BLaER1 (cell line): ENCODE measurements around the gene TRAF2.

Experiments
- H3K27ac ChIP-seq: shearing (Covaris generic); formaldehyde crosslinking; 2 replicates; pipeline ENCODE4 v1.8.1; 2022
- H3K27me3 ChIP-seq: shearing (Covaris generic); formaldehyde crosslinking; 2 replicates; pipeline ENCODE4 v1.8.1; 2022
- H3K36me3 ChIP-seq: shearing (Covaris generic); formaldehyde crosslinking; 2 replicates; pipeline ENCODE4 v1.8.1; 2022
- H3K4me1 ChIP-seq: shearing (Covaris generic); formaldehyde crosslinking; 2 replicates; pipeline ENCODE4 v1.8.1; 2022
- H3K4me2 ChIP-seq: shearing (Covaris generic); formaldehyde crosslinking; 2 replicates; pipeline ENCODE4 v1.8.1; 2022
- H3K4me3 ChIP-seq: shearing (Covaris generic); formaldehyde crosslinking; 2 replicates; pipeline ENCODE4 v1.8.1; 2022
- H3K9ac ChIP-seq: shearing (Covaris generic); formaldehyde crosslinking; 2 replicates; pipeline ENCODE4 v1.8.1; 2022
- H3K9me3 ChIP-seq: shearing (Covaris generic); formaldehyde crosslinking; 2 replicates; pipeline ENCODE4 v1.8.1; 2022
- H4K20me1 ChIP-seq: shearing (Covaris generic); formaldehyde crosslinking; 2 replicates; pipeline ENCODE4 v1.8.1; 2022
- Cebpa-rat ChIP-seq: shearing (Covaris generic); IDR thresholded peaks from 2 replicates; pipeline ENCODE4 v1.8.1; 2022

TRAF2 gene

DNA sequence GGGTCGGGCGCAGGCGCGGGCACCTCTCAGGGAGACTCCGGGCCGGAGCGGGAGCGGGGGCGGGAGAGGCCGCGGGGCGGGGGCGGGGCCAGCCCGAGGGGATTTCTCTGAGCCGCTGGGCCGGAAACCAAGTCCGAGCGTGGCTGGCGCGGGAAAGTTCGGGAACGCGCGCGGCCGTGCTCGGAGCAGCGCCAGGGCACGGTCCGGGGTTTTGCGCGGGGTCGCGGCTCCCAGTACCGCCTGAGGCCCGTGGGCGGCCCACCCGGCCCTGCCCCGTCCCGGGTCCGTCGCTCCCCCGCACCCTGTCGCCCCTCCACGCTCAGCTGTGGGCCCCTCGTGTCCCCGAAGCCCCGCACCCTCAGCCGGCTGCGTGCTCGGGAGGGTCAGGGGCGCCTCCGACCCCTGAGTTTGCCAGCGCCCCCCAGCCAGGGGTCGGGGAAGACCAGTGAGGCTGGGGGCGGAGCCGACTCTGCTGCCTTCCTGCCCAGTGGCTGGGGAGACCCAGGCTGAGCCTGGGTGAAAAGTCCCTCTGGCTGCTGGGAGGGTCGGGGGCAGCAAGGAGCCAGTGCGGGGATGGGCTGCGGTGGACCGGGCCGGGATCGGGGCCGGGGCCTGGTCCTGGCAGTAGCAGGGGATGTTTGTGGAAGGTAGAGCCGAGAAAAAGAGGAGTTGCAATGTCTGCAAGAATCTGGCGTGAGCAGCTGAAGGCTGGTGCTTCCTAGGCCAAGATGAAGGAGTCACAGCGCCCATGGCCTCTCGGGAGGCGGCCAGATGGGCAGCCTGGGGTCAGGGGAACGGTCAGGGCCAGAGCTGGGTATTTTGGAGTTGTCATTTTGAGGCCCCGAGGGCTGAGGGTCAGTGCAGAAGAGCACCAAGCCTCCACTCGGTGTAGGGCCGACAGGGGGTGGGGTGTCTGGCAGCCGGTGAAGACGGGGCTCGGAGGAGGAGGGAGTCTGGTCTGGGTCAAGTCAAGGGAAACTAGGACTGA lies 588 bp downstream of the TRAF2 start:
- H3K4me2 ChIP-seq = peak overlapping the region; percentile 98
- no peak for TF ChIP-seq Cebpa-rat
- peak overlapping the region; percentile 94 for H3K27ac ChIP-seq
- H3K9me3 ChIP-seq = no peaks in the 10 kb centered on the region
- peak overlapping the region; percentile 95 for H3K9ac ChIP-seq
- H4K20me1 ChIP-seq = peaks cover 52% of the 10 kb centered on the region
- H3K4me3 ChIP-seq = peak overlapping the region; percentile 99
- H3K36me3 ChIP-seq = peaks cover 36% of the 10 kb centered on the region
- no peaks in the 10 kb centered on the region for H3K27me3 ChIP-seq
- H3K4me1 ChIP-seq = peaks cover 47% of the 10 kb centered on the region

GRCh38 chr9:136888454-136888853 lies 2.1 kb downstream of the TRAF2 start:
- no peak overlapping the region for H3K4me3 ChIP-seq
- H3K9me3 ChIP-seq = no peaks in the 10 kb centered on the region
- H3K27me3 ChIP-seq = no peaks in the 10 kb centered on the region
- H3K4me1 ChIP-seq = peaks cover 48% of the 10 kb centered on the region
- peaks cover 47% of the 10 kb centered on the region for H3K36me3 ChIP-seq
- no peak overlapping the region for H3K9ac ChIP-seq
- H4K20me1 ChIP-seq = peaks cover 68% of the 10 kb centered on the region
- peak overlapping the region; percentile 98; the same call in 1 of the 2 replicates for H3K4me2 ChIP-seq
- no peak for TF ChIP-seq Cebpa-rat
- no peak overlapping the region for H3K27ac ChIP-seq

GRCh38 chr9:136889858-136890257 lies 3.5 kb downstream of the TRAF2 start:
- no peak for TF ChIP-seq Cebpa-rat
- no peaks in the 10 kb centered on the region for H3K27me3 ChIP-seq
- H3K27ac ChIP-seq = no peak overlapping the region
- no peak overlapping the region for H3K9ac ChIP-seq
- peaks cover 46% of the 10 kb centered on the region for H3K4me1 ChIP-seq
- H3K36me3 ChIP-seq = peaks cover 61% of the 10 kb centered on the region
- H3K9me3 ChIP-seq = no peaks in the 10 kb centered on the region
- peaks cover 82% of the 10 kb centered on the region for H4K20me1 ChIP-seq
- H3K4me2 ChIP-seq = no peak overlapping the region
- no peak overlapping the region for H3K4me3 ChIP-seq

DNA sequence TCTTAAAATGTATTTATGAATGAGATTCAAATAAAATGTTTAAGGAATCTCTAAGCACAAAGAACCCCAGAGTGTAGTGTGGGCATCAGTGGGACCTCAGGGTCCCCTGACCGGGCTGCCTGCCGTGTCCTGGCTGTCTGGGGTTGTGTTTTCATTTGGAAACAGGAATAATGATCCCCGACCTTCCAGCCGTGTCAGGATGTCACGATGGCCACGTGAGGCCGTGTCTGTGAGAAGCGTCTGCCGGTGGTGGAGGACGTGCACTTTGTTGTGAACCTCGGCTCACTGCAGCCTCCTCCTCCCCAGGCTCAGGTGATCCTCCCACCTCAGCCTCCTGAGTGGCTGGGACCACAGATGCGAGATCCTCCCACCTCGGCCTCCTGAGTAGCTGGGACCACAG lies 4.3 kb downstream of the TRAF2 start:
- Histone ChIP-seq H4K20me1 (peaks cover 90% of the 10 kb centered on the region), H3K36me3 (peaks cover 69% of the 10 kb centered on the region), H3K4me2 (no peak overlapping the region), H3K9me3 (no peaks in the 10 kb centered on the region), H3K9ac (no peak overlapping the region), H3K27me3 (no peaks in the 10 kb centered on the region), H3K27ac (no peak overlapping the region), H3K4me3 (no peak overlapping the region), H3K4me1 (peaks cover 43% of the 10 kb centered on the region)
- no peak for TF ChIP-seq Cebpa-rat

DNA sequence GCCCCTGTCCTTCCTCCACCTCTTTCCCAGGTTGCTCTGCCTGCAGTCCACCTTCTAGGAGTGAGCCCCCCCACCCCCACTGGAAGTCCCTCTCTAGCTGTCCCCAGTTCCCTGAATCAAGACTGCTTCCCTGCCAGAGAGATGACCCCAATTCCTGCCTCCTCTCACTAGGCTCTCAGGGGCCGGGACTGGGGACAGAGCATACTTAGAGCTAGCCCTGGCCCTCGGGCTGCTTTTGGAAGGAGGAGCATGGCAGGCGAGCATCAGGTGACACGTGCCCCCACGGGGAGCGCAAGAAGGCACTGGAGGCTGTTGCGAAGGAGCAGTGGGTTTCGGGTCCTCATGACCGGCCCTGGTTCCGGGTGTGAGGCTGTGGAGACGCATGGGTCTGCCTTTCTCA lies 9.7 kb downstream of the TRAF2 start:
- H3K36me3 ChIP-seq = peaks cover 93% of the 10 kb centered on the region
- peaks cover 28% of the 10 kb centered on the region for H3K4me1 ChIP-seq
- H3K27ac ChIP-seq = no peak overlapping the region

DNA sequence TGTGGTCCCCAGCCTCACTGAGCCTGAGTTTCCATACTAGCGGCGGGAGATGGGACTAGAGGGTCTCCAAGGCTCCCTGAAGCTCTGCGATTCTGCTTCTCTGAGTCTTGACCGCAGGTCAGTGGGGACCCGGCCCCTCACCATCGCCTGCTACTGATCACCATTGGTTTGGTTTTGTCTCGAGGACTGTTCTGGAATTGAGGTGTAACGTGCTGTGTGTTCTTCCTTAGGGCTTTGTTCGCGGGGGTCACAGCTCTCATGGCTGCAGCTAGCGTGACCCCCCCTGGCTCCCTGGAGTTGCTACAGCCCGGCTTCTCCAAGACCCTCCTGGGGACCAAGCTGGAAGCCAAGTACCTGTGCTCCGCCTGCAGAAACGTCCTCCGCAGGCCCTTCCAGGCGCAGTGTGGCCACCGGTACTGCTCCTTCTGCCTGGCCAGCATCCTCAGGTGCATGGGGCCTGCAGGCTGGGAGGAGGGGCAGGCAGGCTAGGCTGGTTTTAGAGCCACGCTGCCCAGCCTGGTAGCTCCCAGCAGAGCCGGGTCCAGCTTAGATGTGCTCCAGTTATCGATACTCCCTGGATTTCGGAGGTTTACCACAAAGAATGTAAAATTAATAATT lies 12.3 kb downstream of the TRAF2 start:
- Histone ChIP-seq H4K20me1 (peaks cover 99% of the 10 kb centered on the region), H3K36me3 (peaks cover 98% of the 10 kb centered on the region), H3K4me3 (no peak overlapping the region), H3K4me2 (no peak overlapping the region), H3K27ac (no peak overlapping the region), H3K9ac (no peak overlapping the region), H3K9me3 (no peaks in the 10 kb centered on the region), H3K27me3 (no peaks in the 10 kb centered on the region), H3K4me1 (peaks cover 34% of the 10 kb centered on the region)
- no peak for TF ChIP-seq Cebpa-rat

More for the DNA sequence above, 9.7 kb downstream of the TRAF2 start:
- H4K20me1 ChIP-seq = peaks cover 100% of the 10 kb centered on the region
- no peaks in the 10 kb centered on the region for H3K9me3 ChIP-seq
- no peaks in the 10 kb centered on the region for H3K27me3 ChIP-seq
- no peak overlapping the region for H3K9ac ChIP-seq
- no peak for TF ChIP-seq Cebpa-rat
- H3K4me2 ChIP-seq = no peak overlapping the region
- H3K4me3 ChIP-seq = no peak overlapping the region

DNA sequence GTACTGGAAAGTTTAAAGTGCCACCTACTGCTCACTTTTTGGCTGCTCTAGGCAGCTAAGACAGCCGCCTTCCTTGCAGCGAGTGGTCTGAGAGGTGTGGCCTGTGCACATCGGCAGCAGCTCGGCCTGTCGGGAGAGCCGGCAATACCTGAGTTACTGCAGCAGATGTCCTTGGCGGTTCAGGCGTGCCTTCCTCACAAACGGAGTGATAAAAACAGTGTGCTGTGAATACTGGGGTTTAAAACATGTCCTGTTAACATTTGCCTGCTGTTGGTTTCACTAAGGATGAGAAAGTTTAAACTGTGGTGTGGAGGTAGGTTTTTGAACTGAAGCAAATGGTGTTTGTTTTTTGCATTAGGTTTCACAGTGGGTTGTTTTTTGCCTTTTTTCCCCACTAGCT lies 12.9 kb downstream of the TRAF2 start:
- H3K36me3 ChIP-seq = peaks cover 98% of the 10 kb centered on the region

DNA sequence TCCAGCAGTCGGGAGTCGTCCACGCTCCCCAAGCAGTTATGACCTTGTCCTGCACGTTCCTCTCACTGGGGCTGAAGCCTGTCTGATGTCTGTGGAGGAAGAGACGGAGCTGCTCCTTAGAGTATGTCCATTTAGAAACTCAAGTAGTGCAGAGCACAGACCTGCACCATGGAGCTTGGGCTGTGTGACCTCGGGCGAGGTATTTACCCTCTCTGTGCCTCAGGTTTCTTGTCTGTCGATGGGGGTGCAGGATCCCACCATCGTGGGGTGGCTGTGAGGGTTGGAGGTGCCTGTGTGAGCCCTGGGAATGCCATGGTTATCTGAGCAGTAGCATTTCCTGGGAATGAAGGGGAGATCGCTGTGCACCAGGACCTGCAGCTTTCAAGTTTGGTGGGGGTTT lies 14.2 kb downstream of the TRAF2 start:
- no peaks in the 10 kb centered on the region for H3K27me3 ChIP-seq
- no peaks in the 10 kb centered on the region for H3K9me3 ChIP-seq
- H3K4me3 ChIP-seq = no peak overlapping the region
- H3K9ac ChIP-seq = no peak overlapping the region
- no peak overlapping the region for H3K4me2 ChIP-seq
- peaks cover 98% of the 10 kb centered on the region for H3K36me3 ChIP-seq
- H4K20me1 ChIP-seq = peaks cover 89% of the 10 kb centered on the region
- no peak for TF ChIP-seq Cebpa-rat
- peaks cover 31% of the 10 kb centered on the region for H3K4me1 ChIP-seq
- no peak overlapping the region for H3K27ac ChIP-seq

More for the DNA sequence above, 12.9 kb downstream of the TRAF2 start:
- Histone ChIP-seq H3K9me3 (no peaks in the 10 kb centered on the region), H3K4me3 (no peak overlapping the region), H3K27me3 (no peaks in the 10 kb centered on the region), H3K4me1 (peaks cover 34% of the 10 kb centered on the region), H3K9ac (no peak overlapping the region), H3K4me2 (no peak overlapping the region), H4K20me1 (peaks cover 93% of the 10 kb centered on the region), H3K27ac (no peak overlapping the region)
- TF ChIP-seq Cebpa-rat = no peak

GRCh38 chr9:136900988-136901515 lies 14.7 kb downstream of the TRAF2 start:
- Histone ChIP-seq H4K20me1 (peaks cover 84% of the 10 kb centered on the region), H3K36me3 (peaks cover 98% of the 10 kb centered on the region), H3K4me3 (no peak overlapping the region), H3K4me1 (peaks cover 36% of the 10 kb centered on the region), H3K9ac (0 out of 2 replicates have a peak overlapping the region, but pooled peaks have one; percentile 24), H3K27me3 (no peaks in the 10 kb centered on the region), H3K9me3 (no peaks in the 10 kb centered on the region; the same call in 1 of the 2 replicates), H3K27ac (no peak overlapping the region), H3K4me2 (peak overlapping the region; percentile 63; the same call in 1 of the 2 replicates)
- TF ChIP-seq Cebpa-rat = no peak
